ENCODE results near the gene SPTSSA.

DNA sequence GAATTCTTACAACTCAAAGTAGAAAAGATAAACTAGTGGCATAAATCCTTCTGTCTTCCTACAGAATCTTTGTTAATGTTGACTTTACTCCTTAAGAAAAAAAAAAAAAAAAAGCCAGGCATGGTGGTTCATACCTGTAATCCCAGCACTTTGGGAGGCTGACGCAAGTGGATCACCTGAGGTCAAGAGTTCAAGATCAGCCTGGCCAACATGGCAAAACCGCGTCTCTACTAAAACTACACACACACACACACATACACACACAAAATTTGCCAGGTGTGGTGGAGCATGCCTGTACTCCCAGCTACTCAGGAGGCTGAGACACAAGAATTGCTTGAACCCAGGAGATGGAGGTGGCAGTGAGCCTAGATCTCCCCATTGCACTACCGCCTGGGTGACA is 17.7 kb upstream of the SPTSSA start:
- TF ChIP-seq, protein P1, sequence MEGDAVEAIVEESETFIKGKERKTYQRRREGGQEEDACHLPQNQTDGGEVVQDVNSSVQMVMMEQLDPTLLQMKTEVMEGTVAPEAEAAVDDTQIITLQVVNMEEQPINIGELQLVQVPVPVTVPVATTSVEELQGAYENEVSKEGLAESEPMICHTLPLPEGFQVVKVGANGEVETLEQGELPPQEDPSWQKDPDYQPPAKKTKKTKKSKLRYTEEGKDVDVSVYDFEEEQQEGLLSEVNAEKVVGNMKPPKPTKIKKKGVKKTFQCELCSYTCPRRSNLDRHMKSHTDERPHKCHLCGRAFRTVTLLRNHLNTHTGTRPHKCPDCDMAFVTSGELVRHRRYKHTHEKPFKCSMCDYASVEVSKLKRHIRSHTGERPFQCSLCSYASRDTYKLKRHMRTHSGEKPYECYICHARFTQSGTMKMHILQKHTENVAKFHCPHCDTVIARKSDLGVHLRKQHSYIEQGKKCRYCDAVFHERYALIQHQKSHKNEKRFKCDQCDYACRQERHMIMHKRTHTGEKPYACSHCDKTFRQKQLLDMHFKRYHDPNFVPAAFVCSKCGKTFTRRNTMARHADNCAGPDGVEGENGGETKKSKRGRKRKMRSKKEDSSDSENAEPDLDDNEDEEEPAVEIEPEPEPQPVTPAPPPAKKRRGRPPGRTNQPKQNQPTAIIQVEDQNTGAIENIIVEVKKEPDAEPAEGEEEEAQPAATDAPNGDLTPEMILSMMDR (IDR thresholded peaks at IDR 0.05) = no peak
- no peak for TF ChIP-seq POLR2A (IDR thresholded peaks at IDR 0.05)
